HG03175 (cell line): ENCODE data around the gene IFI16.

ENCODE experiments used
- ATAC-seq: cut with Tn5 transposase; IDR thresholded peaks from one replicate; pipeline ENCODE4 v1.9.1; 2021; ENCODE audit warnings: mild to moderate bottlenecking, moderate library complexity; ENCODE audit not compliant: unreplicated experiment

The IFI16 gene

DNA sequence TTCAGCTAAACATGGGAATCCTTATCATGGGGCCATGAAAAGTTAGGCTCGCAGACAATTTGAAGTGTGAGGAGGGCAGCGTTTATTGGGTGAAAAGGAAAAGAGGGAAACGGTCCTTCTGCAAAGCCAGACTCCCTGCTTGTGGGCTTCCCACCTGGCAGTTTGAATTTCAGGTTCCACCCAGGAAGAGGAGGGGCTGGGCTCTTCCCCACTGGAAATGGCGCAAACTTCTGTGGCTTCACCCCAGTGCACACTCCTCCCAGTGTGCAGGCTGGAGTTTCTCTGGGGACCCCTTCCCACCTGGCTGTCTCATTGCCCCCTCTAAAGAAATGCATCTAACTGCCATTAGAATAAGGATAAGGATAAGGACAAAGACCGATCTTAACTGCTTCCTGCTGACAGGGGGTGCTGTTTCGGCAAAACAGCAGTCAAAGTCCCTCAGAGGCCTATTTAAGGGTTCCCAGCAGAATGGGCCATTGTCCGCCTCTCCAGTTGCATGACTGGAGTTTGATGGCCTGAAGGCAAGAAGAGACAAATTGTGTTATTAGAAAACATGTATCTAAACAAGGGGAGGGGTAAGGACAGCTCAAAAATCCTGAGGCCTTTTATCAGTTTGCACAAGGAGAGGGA, 46.5 kb downstream of the IFI16 start:
- ATAC-seq: no peak

DNA sequence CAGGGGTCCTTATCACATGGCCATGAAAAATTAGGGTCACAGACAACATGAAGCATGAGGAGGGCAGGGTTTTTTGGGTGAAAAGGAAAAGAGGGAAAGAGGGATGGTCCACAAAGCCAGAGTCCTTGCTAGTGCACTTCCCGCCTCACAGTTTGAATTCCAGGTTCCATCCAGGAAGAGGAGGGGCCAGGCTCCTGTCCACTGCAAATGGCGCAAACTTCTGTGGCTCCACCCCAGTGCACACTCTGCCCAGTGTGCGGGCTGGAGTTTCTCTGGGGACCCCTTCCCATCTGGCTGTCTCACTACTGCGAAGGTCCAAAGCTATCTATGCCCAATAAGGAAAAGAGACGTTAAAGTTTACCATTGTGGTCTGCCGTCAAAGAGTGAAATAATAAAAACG, 49.0 kb downstream of the IFI16 start:
- ATAC-seq: no peak

DNA sequence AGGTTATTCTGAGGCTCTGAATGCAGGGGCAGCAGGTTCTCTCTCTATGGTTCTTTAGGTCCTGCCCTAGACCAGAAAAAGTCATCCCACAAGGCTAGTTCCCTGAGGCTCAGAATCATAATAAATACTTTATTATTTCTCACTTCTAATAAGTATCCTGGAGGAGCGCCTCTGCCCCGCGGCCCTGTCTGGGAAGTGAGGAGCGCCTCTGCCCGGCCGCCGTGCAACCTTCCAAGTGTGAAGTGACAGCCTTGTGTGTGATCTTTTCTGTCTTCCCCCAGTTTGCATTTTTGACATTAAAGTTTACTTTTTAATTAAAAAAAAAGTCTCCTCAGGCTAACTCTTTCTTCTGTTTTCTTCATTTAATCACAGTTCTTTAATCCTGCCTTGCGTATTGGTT, 55.4 kb downstream of the IFI16 start:
- ATAC-seq: no peak

DNA sequence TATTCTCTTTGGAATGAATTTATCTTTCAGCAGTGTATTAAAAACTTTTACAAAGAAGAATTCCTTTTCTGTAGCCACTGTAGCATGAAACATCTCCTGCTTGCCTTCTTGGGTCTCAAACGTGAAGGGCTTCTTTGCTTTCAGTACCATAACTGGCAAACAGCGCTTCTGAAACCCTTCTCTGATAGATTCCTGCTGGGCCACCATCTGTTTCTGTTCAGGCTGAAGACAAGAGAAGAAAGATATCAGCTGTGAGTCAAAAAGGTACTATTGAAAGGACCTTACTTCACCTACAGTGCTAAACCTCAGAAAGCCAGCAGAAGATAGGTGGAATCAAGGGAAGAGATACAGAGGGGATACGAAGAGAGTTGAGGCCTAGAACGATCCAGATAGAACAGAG, 56.4 kb downstream of the IFI16 start:
- ATAC-seq: no peak

DNA sequence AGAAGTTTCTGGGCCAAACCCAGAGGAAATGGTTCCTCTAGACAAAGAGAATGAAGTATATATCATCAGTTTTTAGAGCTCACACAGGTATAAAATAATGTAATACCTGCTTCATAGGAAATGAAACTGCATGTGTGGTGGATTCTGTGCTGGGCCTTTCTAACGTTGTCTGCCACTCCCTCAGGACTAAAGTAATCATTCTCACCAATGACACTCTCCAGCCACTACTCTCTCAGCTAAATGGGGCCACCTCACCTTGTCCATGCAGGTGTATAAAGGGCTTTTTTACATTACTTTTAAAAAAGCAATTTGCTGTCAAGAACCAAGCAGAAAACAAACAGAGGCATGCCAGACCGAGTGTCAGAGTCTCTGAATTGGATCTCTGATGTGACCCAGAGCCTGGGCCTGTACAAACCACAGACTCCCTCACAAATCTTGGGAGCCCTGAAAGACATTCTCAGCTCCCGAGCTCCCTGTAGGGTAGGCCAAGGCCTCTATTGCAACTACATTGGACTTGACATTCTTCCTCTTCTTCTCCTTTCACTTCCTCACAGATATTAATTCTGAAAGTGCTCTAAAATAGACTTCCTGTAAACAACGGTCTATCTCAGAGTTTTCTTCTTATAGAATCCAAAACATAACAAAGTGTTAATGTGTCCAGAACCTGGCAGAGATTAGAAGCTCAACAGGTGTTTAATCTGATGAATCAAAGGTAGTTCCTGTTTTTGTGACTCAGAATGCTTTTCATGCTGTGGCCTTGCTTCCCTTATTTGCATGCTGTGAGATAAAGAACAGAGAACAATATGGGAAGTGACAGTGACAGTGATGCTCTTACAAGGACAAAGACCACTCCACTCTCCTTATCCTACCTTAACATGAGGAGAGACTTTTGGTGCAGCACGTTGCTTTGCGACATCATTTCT, 58.3 kb downstream of the IFI16 start:
- ATAC-seq: peak; percentile 89

DNA sequence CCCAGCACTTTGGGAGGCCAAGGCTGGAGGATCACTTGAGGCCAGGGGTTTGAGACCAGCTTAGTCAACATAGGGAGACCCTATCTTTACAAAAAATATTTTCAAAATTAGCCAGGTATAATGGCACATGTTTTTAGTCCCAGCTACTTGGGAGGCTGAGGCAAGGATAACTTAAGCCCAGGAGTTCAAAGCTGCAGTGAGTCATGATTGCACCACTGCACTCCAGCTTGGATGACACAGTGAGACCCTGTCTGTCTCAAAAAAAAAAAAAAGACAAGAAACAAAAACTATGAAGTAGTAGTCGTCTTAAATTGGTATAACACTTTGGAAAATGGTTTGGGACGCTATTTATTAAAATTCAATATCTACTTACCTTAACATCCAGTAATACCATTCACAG, 59.2 kb downstream of the IFI16 start:
- ATAC-seq: no peak

DNA sequence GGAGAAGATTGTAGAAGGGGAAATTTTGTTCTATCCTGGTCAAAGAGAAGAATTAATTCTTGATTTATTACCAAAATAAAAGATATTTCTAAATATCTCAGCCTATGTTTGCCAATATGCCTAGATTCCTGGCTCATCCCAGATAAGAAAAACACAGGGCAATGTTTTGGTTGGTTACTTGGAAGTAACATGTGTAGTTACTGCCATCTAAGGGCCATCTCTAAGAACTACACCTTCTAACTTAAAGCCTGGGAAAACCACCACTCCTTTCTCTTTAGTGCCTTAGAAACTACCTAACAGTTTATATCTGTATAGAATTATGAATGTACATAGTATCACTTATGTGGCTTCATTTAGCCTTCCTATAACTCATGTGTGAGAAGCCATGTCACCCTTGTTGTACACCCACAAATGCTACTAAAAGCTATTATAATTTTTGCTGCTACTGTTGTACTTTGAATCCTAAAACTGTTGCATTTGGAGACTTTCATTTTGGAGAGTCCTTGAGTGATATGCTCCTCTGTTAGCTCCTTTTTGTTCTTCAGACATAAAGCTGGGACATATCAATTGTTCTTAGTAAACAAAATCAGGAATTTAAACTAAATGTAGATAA, 62.4 kb downstream of the IFI16 start:
- ATAC-seq: no peak

DNA sequence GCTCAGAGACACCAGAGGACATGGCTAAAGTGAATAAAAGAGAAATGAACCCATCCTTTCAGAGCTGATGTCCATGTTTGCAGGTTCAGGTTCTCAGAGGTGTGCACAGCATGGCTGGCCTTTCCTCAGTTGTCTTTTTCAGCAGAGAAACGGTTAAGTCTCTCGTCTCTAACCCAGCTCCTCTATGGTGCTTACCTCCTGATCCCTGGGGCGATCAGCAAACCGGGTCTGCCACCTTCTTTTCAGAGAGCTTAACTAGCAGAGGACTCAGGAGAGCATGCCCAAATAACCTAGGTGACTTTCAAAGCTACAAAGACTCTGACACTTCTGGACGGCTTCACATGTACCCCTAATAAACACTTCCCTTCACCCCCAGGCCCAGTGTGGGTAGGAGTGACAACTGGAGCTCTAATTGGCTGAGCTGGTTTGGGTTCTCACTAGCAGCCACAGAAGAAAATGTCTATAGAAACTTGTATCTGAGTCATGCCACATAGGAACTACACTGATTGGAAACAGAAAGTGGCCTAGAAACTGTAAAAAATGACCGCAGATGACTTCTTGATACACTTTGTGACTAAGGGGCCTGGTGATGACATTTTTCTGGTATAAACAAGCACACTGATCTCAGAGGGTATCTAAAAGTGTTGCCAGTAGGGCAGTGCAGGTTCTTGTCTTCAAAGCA, 66.9 kb downstream of the IFI16 start, which contains the start of gene AIM2:
Gene AIM2, minus strand, starts transcription at position 329 of the 682 bp plus-strand sequence. CDS start 3,267 bp downstream, outside the sequence.
- ATAC-seq: peak; percentile 87

DNA sequence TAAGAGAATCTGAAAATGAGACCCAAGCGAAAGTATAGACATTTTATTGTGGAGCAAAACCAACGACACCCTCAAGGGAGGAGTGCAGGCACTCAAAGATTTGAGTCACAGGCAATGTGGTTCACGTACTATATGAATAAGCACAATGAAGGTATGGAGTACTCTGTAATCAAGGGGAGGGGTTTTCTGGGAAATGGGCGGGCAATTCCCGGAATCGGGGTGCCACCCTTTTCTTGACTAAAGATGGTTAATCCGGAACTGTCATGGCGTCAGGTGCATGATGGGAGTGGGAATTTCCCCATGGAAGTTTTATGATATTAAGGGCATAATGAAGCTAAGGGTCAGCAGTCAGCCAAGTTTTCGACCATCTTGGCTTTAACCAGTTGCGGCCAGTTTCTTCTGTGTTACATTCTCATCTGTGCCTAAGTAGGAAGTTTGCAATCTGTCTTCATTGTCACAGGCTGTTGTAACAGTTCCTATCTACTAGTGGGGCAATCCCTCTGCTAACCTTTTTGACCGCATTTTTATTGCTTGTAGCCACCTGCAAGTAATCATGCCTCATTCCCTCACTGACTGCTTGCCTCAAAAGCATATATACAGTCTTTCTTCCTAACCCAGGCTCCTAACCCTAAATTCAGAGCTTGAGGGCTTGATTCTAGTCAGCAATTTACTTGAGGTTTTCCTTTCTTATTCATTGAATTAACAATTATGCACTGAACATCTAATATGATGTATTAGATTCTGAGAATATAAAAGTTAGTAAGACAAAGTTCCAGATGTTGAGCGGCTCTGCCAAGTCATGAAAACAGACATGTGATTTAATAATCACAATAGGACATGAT, 67.6 kb downstream of the IFI16 start:
- peak; percentile 74 for ATAC-seq

DNA sequence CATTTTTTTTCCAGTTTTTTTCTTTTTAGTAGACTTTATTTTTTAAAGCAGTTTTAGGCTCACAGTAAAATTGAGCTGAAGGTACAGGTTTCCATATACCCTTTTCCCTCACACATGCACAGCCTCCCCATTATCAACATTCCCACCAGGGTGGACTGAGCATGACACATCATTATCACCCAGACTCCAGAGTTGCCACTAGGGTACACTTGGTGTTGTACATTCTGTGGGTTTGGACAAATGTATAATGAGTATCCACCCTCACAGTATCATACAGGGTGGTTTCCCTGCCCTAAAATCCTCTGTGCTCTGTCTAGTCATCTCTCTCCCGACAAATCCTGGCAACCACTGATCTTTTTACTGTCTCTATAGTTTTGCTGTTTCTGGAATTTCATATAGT, 69.8 kb downstream of the IFI16 start:
- no peak for ATAC-seq

DNA sequence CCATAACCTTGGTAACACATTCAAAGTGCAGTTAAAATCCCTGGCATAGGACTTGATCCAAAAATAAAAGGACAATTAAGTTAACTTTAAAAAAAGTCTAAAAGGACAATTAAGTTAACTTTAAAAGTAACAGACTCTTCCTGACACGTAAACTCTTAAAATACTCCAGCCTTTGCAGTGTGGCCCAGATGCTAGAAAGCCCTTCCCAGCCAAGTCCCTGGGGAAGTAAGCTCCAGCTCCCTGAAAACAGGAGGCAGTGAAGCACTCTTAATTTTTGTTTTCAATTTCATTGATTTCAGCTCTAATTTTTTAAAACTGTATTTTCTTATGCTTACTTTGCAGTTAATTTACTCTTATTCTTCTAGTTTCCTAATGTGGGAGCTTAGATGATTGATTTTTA, 71.9 kb downstream of the IFI16 start:
- ATAC-seq: no peak

DNA sequence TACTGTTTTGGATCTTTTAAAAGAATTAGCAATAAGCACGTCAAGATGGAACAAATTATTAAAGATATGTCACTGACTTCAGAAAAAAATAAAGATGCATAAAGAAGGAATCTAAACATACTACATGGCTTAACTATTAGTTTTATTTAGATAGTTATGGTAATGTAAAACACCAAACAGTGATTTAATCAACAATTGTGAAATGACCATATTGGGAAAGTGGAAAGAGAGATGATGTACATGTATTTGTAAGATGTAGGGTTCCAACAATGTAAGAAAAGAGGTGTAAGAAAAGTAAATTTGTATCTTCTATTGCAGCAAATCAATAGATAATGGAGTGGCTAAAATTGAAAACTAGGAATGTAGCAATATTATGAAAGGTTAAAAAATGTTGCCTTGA, 73.3 kb downstream of the IFI16 start:
- no peak for ATAC-seq

DNA sequence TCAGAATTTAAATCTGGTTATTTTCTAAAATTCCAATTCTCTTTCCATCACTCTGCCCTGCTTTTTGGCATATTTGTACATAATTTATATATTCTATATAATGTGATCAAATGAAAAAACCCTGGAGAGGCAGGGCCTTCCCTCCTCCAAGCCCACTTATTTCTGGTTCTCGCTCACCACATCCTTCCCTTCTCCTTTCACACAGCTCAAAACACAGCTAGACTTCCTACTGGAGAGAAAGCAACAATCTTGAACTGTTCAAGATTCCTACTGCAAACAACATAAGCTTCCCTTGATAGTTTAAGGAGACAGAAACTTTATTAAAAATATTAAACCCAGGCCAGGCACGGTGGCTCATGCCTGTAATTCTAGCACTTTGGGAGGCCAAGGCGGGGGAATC, 74.4 kb downstream of the IFI16 start:
- ATAC-seq: no peak

DNA sequence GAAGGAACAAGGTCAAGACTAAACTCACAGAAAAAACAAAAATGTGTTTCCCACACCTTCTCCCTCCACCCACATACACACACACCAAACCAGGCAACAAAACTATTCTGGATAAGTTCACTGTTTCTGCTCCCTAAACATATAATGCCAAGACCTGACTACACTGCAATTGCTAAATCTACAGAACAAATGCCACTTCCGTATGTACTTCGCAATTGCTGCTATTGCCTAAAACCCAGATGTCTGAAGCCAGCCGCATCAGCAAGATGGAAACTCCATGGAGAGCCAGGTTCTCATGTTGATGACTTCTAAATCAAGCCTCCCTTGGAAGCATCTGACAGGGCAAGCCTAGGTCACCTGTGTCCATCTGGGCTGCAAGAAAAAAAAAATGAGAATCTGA, 75.2 kb downstream of the IFI16 start:
- ATAC-seq: no peak

DNA sequence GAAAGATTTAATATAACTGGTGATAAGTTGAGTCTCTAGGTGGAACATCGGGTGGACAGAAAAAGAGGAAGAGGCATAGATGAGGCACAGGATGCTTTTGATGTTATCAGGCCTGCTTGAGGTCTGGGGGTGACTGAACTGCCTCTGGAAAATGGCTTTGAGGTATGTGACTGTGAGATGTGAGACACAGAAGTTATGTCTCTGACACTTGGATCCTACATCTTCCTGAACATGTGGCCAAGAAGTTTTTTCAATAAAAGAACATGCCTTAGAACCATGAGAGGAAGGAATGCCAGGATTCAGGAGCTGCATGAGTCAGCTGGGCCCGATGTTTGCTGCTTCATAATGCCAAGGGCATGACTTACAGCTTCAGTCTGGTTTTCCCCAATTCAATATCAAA, 78.3 kb downstream of the IFI16 start:
- no peak for ATAC-seq

DNA sequence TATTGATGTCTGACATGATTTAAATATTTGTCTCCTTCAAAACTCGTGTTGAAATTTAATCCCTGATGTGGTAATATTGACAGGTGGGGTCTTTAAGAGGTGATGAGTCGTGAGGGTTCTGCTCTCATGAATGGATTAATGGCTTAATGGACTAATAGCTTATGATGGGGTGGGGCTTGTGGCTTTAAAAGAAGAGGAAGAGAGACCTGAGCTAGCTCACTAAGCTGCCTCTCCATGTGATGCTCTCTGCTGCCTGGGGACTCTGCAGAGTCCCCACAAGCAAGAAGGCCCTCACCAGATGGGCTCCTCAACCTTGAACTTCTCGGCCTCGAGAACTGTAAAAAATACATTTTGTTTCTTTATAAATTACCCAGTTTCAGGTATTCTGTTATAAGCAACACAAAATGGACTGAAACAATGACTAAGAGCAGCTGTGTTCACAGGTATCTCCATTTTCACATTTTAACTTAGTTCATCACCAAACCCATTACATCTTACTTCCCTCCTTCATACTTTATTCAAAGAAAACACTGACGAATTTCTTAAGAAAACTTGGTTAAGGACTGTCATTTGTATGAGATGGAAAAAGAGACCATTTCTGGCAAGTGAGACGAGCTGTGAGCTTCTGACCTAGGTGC, 79.0 kb downstream of the IFI16 start:
- peak; percentile 46 for ATAC-seq

DNA sequence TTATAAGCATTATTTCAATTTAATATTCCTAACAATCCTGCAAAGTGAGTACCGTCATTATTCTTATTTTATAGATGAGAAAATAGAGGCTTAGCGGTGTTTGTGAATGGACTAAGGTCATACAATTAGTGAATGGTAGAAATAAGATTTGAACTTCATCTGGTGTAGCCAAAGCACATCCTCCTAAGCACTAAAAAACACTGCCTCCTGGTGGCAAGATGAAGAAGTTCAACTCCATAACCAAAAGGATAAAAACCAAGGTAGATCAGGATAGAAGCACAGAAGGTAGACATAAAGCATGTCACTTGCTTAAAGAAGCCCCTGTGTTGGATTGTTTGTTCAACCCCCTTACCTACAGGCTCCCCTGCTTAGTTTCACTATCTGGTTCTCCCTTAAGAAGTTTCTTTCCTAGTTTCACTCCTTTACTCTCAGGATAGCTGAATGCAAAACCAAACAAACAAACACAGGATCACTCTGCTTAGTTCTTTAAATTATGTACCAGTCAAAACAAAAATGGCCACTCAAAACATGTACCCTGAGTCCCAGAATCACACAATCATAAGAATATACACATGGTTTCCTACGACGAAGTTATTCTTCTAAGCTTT, 79.6 kb downstream of the IFI16 start:
- peak; percentile 60 for ATAC-seq

DNA sequence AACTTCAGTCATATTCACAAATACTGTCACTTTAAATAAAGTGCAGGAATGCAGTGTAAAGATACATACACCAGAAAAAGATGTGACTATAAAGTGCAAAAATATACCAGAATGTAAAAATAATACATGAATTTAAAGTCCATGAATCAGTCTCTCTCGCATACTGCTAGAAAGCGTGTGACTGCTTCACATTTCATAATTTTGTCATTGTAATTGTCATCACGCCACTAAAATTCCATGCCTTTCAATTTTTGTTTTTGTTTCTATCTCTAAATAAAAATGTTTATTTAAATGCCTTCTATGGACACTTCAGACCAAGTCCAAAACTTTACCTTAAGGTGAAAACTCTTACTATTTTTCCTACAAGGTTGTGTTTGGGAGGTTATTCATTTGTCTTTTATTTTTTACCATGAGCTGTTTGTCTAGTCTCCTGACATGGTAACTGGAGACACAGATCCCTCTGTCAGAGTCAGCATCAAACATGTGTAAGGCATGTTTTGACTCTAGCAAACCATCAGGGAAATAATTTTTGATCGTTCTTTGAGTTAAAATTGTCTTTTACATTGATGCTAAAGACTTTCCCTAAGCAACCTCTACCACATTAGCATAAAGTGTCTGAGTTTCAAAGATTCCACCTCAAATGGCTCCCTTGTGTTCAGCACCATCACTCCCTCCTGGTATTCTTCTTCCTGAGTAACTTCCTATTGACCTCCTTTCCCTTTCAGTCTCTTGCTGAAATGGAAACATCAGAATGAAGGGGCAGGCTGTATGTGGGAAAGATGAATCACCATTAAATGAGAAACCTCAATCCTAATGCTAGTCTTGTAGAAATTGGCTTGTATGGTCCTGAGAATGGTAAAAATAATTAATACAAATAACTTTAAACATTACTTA, 80.8 kb downstream of the IFI16 start:
- no peak for ATAC-seq

DNA sequence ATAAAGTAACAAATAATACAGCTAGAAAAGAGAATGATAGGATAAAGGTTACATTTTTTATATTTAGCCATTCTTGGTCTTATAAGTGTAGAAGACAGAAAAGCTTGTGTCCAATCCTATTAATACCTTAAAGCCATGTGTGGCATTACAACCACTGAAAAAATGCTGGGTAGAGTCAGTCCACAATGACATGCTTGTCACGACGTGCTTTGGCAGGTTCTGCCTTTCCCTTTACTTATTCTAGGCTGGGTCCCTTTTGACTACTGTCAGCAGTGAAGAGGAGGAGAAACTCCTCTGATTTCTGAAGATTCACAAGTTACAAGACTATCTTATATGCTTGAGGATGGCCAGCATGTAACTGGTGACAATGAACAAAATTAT, 81.5 kb downstream of the IFI16 start:
- ATAC-seq: no peak
